RKO (cell line): ENCODE measurements around the gene POU2F1.

Experiments
- DNase-seq: peaks from one replicate; pipeline ENCODE4 v3.0.0-alpha.2; 2016; ENCODE audit warnings: low spot score

POU2F1 gene

GRCh38 chr1:167367705-167368104 is 147.0 kb downstream of the POU2F1 start:
- DNase-seq = no peak

- DNase-seq = no peak
Measured at GRCh38 chr1:167369175-167369574, 148.5 kb downstream of the POU2F1 start.

- no peak for DNase-seq
Measured at GRCh38 chr1:167369933-167370332, 149.2 kb downstream of the POU2F1 start.

- DNase-seq = no peak
Measured at GRCh38 chr1:167371030-167371429, 150.3 kb downstream of the POU2F1 start.

- no peak for DNase-seq
Measured at GRCh38 chr1:167373398-167373797, 152.7 kb downstream of the POU2F1 start.

- DNase-seq = no peak
Measured at GRCh38 chr1:167373986-167374385, 153.3 kb downstream of the POU2F1 start.

GRCh38 chr1:167375949-167376348 is 155.3 kb downstream of the POU2F1 start:
- no peak for DNase-seq

GRCh38 chr1:167387251-167387910 is 166.7 kb downstream of the POU2F1 start:
- DNase-seq = no peak

- DNase-seq = no peak
Measured at GRCh38 chr1:167388976-167389375, 168.3 kb downstream of the POU2F1 start.

- DNase-seq = no peak
Measured at GRCh38 chr1:167392200-167392696, 171.6 kb downstream of the POU2F1 start.

GRCh38 chr1:167400359-167400953 is 179.8 kb downstream of the POU2F1 start:
- no peak for DNase-seq

GRCh38 chr1:167401260-167401873 is 180.7 kb downstream of the POU2F1 start:
- DNase-seq = peak; percentile 76

- DNase-seq = no peak
Measured at GRCh38 chr1:167404161-167404888, 183.6 kb downstream of the POU2F1 start.

GRCh38 chr1:167404908-167405307 is 184.2 kb downstream of the POU2F1 start:
- DNase-seq = no peak

GRCh38 chr1:167408355-167408754 is 187.7 kb downstream of the POU2F1 start:
- no peak for DNase-seq

- DNase-seq = peak; percentile 4
Measured at GRCh38 chr1:167409183-167409582, 188.5 kb downstream of the POU2F1 start.

- DNase-seq = no peak
Measured at GRCh38 chr1:167412072-167412471, 191.4 kb downstream of the POU2F1 start.

- no peak for DNase-seq
Measured at GRCh38 chr1:167412920-167413319, 192.2 kb downstream of the POU2F1 start.

GRCh38 chr1:167413328-167413727 is 192.6 kb downstream of the POU2F1 start:
- DNase-seq = no peak

- DNase-seq = no peak
Measured at GRCh38 chr1:167416506-167416905, 195.8 kb downstream of the POU2F1 start.

- DNase-seq = no peak
Measured at GRCh38 chr1:167418391-167418790, 197.7 kb downstream of the POU2F1 start.

GRCh38 chr1:167419245-167419644 is 198.6 kb downstream of the POU2F1 start:
- DNase-seq = no peak

- no peak for DNase-seq
Measured at GRCh38 chr1:167420510-167420909, 199.8 kb downstream of the POU2F1 start.
